Measurements from ENCODE around the gene ZNF57.

ZNF57 gene

DNA sequence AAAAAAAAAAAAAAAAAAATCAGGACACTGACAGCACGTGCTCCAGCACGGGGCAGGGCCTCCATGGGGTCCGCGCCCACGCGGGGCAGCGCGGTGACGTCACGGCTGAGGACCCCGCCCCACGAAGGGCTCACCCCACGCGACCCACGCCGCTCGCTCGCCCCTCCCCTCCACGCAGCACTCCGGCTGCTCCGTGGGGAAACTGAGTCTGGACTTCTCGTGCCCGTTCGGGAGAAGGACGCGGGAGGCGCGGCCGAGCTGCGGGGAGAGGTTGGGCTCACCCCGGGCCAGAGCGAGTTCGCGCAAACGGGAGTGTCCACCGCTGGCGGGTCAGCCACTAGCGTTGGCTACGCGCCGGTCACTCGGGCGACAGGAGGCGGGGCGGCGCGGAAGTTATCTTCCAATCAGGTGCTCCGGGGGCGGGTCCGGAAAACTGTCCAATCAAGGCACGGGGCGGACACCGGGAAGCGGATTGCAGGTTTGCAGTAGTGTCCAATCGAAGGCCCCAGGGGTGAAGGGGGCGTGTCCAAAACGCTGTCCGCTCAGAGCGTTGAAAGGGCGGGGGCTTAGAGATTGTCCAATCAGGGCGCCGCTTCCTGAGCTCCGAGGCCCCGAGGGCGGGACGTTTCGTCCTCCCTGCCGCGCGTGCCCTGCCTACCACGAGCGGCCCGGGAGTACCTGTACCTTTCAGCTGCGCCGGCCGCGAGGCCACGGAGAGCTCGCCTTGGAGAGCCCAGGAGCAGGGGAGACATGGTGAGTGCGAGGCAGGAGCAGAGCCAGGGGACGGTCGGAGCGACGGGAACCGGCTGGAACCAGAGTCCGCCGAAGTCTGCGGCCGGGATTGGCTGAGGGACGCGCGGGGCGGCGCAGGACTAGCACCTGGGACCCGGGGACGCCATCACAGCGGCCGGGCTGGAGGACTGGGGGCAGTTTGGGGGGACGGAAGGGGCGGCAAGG is at the start of gene ZNF57:
TSS of gene ZNF57 (plus strand) at position 633 of the 957 bp plus-strand sequence. CDS start at position 751, 118 bp downstream.
- Histone ChIP-seq H3K4me3 (ENCODE audit: low read length in 2 of 2) (peak within 1 kb of the TSS; percentile 80 to 97), H3K4me1 (ENCODE audit: control insufficient read depth in 2 of 2, insufficient read depth in 2 of 2, low read length in 2 of 2) (peaks cover 4 to 11% of the 10 kb centered on the region in 2 donors), H3K9ac (ENCODE audit: low read depth in 1 of 2, low read length in 2 of 2) (peak within 1 kb of the TSS; percentile 66 to 94), H3K9me3 (ENCODE audit: control insufficient read depth in 2 of 2, low read length in 2 of 2) (no peaks in the 10 kb centered on the region), H3K27ac (ENCODE audit: low read depth in 2 of 2, low read length in 2 of 2) (peak within 1 kb of the TSS; percentile 89 to 97), H3K36me3 (ENCODE audit: control insufficient read depth in 2 of 2, insufficient read depth in 2 of 2, low read length in 2 of 2) (no peaks in the 10 kb centered on the region), H3K27me3 (ENCODE audit: control insufficient read depth in 2 of 2, insufficient read depth in 2 of 2, low read length in 2 of 2) (no peaks in the 10 kb centered on the region)

DNA sequence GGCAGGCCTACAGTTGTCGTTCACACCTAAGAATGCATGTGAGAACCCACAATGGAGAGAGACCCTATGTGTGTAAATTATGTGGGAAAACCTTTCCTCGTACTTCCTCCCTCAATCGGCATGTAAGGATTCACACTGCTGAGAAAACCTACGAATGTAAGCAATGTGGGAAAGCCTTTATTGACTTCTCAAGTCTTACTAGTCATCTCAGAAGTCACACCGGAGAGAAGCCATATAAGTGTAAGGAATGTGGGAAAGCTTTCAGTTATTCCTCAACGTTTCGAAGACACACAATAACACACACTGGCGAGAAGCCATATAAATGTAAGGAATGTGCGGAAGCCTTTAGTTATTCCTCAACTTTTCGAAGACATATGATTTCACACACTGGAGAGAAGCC is 48.1 kb upstream of the ZNF57 start:
- H3K4me1 ChIP-seq (ENCODE audit: control insufficient read depth in 2 of 2, insufficient read depth in 2 of 2, low read length in 2 of 2), result no peaks in the 10 kb centered on the region
- H3K9me3 ChIP-seq (ENCODE audit: control insufficient read depth in 2 of 2, low read length in 2 of 2), result peaks cover 34 to 42% of the 10 kb centered on the region in 2 donors
- H3K36me3 ChIP-seq (ENCODE audit: control insufficient read depth in 2 of 2, insufficient read depth in 2 of 2, low read length in 2 of 2), result peaks cover 32 to 34% of the 10 kb centered on the region in 2 donors

DNA sequence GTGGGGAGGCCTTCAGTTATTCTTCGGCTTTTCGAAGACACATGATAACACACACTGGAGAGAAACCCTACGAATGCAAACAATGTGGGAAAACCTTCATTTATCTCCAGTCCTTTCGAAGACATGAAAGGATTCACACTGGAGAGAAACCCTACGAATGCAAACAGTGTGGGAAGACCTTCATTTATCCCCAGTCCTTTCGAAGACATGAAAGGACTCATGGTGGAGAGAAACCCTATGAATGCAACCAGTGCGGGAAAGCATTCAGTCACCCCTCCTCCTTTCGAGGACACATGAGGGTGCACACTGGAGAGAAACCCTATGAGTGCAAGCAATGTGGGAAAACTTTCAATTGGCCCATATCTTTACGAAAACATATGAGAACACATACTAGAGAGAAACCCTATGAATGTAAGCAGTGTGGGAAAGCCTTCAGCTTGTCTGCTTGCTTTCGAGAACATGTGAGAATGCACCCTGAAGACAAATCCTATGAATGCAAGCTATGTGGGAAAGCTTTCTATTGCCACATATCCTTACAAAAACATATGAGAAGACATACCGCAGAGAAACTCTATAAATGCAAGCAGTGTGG is 47.6 kb upstream of the ZNF57 start:
- Histone ChIP-seq H3K4me3 (ENCODE audit: low read length in 2 of 2) (peak overlapping the region in 1 of 2 donors; percentile 27), H3K27ac (ENCODE audit: low read depth in 2 of 2, low read length in 2 of 2) (no peak overlapping the region), H3K4me1 (ENCODE audit: control insufficient read depth in 2 of 2, insufficient read depth in 2 of 2, low read length in 2 of 2) (no peaks in the 10 kb centered on the region), H3K36me3 (ENCODE audit: control insufficient read depth in 2 of 2, insufficient read depth in 2 of 2, low read length in 2 of 2) (peaks cover 32 to 34% of the 10 kb centered on the region in 2 donors), H3K9ac (ENCODE audit: low read depth in 1 of 2, low read length in 2 of 2) (no peak overlapping the region), H3K9me3 (ENCODE audit: control insufficient read depth in 2 of 2, low read length in 2 of 2) (peaks cover 34 to 42% of the 10 kb centered on the region in 2 donors), H3K27me3 (ENCODE audit: control insufficient read depth in 2 of 2, insufficient read depth in 2 of 2, low read length in 2 of 2) (no peaks in the 10 kb centered on the region)

More for the DNA sequence above, 48.1 kb upstream of the ZNF57 start:
- Histone ChIP-seq H3K9ac (ENCODE audit: low read depth in 1 of 2, low read length in 2 of 2) (no peak overlapping the region), H3K27me3 (ENCODE audit: control insufficient read depth in 2 of 2, insufficient read depth in 2 of 2, low read length in 2 of 2) (no peaks in the 10 kb centered on the region), H3K27ac (ENCODE audit: low read depth in 2 of 2, low read length in 2 of 2) (no peak overlapping the region), H3K4me3 (ENCODE audit: low read length in 2 of 2) (no peak overlapping the region)

DNA sequence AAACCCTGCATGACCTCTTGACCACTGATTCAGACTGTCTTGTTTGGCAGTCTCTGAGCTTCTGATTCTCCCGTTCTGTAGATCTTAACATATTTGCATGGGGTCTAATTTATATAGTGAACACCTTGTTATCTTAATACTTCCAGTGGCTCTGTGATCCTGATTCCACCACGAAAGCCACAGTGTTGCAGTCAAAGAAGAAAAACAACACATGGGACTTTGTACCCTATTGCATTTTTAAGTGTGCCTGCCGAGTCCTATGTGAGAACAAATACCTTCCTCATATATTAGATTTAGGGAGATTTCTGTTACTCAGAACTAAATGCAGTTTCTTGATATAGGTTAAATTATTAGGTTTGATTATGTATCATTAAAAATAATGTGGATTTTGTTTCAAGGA is 45.9 kb upstream of the ZNF57 start:
- Histone ChIP-seq H3K9me3 (ENCODE audit: control insufficient read depth in 2 of 2, low read length in 2 of 2) (peaks cover 36 to 41% of the 10 kb centered on the region in 2 donors), H3K36me3 (ENCODE audit: control insufficient read depth in 2 of 2, insufficient read depth in 2 of 2, low read length in 2 of 2) (peaks cover 32 to 34% of the 10 kb centered on the region in 2 donors), H3K4me3 (ENCODE audit: low read length in 2 of 2) (no peak overlapping the region)

DNA sequence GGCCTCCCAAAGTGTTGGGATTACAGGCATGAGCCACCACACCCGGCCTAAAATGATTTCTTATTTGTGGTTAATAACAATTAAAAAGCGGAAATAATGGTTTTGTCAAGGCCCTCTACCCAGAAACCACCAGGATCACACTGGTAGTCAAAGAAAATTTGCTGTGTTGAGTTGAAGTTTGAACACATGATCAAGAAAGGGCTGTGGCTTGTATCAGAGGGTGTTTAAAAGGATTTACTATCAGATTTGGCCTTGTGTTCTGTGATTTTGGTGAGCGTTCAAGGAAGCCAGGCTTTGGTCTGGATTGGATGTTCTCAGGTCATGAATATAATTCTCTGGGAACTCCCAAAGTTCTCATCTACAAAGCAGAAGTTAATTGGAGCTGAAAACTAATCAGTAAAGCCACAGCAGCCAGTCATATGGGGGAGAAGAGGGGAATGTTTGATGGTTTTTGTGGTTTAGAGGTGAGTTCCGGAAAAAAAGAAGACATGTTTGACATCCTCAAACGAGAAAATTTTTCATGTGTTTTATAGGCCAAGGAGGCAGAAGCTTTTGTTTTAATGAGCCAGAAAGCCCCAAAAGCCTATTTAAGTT is 44.2 kb upstream of the ZNF57 start:
- Histone ChIP-seq H3K27me3 (ENCODE audit: control insufficient read depth in 2 of 2, insufficient read depth in 2 of 2, low read length in 2 of 2) (no peaks in the 10 kb centered on the region), H3K4me1 (ENCODE audit: control insufficient read depth in 2 of 2, insufficient read depth in 2 of 2, low read length in 2 of 2) (no peaks in the 10 kb centered on the region), H3K36me3 (ENCODE audit: control insufficient read depth in 2 of 2, insufficient read depth in 2 of 2, low read length in 2 of 2) (peaks cover 22 to 28% of the 10 kb centered on the region in 2 donors), H3K9ac (ENCODE audit: low read depth in 1 of 2, low read length in 2 of 2) (no peak overlapping the region), H3K27ac (ENCODE audit: low read depth in 2 of 2, low read length in 2 of 2) (no peak overlapping the region), H3K9me3 (ENCODE audit: control insufficient read depth in 2 of 2, low read length in 2 of 2) (peaks cover 31 to 38% of the 10 kb centered on the region in 2 donors), H3K4me3 (ENCODE audit: low read length in 2 of 2) (no peak overlapping the region)

More for the DNA sequence above, 45.9 kb upstream of the ZNF57 start:
- H3K4me1 ChIP-seq (ENCODE audit: control insufficient read depth in 2 of 2, insufficient read depth in 2 of 2, low read length in 2 of 2), result no peaks in the 10 kb centered on the region
- no peaks in the 10 kb centered on the region for H3K27me3 ChIP-seq (ENCODE audit: control insufficient read depth in 2 of 2, insufficient read depth in 2 of 2, low read length in 2 of 2)
- no peak overlapping the region for H3K9ac ChIP-seq (ENCODE audit: low read depth in 1 of 2, low read length in 2 of 2)
- H3K27ac ChIP-seq (ENCODE audit: low read depth in 2 of 2, low read length in 2 of 2), result no peak overlapping the region

DNA sequence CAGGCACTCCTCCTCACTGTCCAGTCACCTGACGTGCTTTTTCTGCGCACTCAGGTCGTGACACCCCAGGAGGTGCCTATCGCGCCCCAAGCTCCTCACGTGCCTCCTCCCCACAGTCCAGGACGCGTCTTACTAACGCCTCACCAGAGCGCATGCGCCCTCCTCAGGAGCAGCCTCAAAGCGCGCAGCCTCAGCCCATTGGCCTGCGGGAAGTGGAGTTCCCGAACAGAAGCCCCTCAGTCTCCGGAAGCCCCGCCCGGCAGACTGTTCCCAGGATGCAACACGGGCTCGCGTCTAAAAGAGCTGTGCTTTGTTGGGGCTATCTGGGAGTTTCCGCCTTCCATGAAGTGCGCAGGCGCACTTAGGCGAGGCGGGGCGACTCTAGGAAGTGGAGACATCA is 41.9 kb upstream of the ZNF57 start:
- Histone ChIP-seq H3K27ac (ENCODE audit: low read depth in 2 of 2, low read length in 2 of 2) (no peak overlapping the region), H3K4me1 (ENCODE audit: control insufficient read depth in 2 of 2, insufficient read depth in 2 of 2, low read length in 2 of 2) (no peaks in the 10 kb centered on the region), H3K9me3 (ENCODE audit: control insufficient read depth in 2 of 2, low read length in 2 of 2) (peaks cover 15 to 20% of the 10 kb centered on the region in 2 donors), H3K27me3 (ENCODE audit: control insufficient read depth in 2 of 2, insufficient read depth in 2 of 2, low read length in 2 of 2) (no peaks in the 10 kb centered on the region), H3K36me3 (ENCODE audit: control insufficient read depth in 2 of 2, insufficient read depth in 2 of 2, low read length in 2 of 2) (peaks cover 0 to 6% of the 10 kb centered on the region in 2 donors), H3K9ac (ENCODE audit: low read depth in 1 of 2, low read length in 2 of 2) (no peak overlapping the region), H3K4me3 (ENCODE audit: low read length in 2 of 2) (no peak overlapping the region)

DNA sequence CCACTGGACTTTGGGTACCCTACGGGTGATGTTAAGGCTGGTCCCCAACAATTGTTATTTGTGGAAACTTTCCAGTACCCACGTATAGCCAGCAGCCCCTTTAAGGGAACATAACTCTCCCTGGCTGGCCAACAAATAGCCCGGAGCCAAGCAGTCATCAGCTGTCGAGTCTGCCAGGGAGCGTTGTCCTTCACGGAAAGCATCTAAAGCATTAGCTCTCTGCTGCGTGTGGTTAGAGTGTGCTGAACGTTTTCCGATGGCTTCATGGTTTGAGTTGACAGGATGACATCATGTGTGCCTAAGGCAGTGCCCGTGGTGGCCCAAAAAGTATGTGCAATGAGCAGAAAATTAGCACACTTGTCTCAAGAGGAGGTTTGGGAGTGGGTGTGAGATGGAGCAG is 36.9 kb upstream of the ZNF57 start:
- peaks cover 1 to 3% of the 10 kb centered on the region in 2 donors for H3K9me3 ChIP-seq (ENCODE audit: control insufficient read depth in 2 of 2, low read length in 2 of 2)
- no peaks in the 10 kb centered on the region for H3K36me3 ChIP-seq (ENCODE audit: control insufficient read depth in 2 of 2, insufficient read depth in 2 of 2, low read length in 2 of 2)
- no peak overlapping the region for H3K27ac ChIP-seq (ENCODE audit: low read depth in 2 of 2, low read length in 2 of 2)
- H3K9ac ChIP-seq (ENCODE audit: low read depth in 1 of 2, low read length in 2 of 2), result no peak overlapping the region
- no peaks in the 10 kb centered on the region for H3K27me3 ChIP-seq (ENCODE audit: control insufficient read depth in 2 of 2, insufficient read depth in 2 of 2, low read length in 2 of 2)
- peaks cover 0 to 4% of the 10 kb centered on the region in 2 donors for H3K4me1 ChIP-seq (ENCODE audit: control insufficient read depth in 2 of 2, insufficient read depth in 2 of 2, low read length in 2 of 2)
- H3K4me3 ChIP-seq (ENCODE audit: low read length in 2 of 2), result no peak overlapping the region

DNA sequence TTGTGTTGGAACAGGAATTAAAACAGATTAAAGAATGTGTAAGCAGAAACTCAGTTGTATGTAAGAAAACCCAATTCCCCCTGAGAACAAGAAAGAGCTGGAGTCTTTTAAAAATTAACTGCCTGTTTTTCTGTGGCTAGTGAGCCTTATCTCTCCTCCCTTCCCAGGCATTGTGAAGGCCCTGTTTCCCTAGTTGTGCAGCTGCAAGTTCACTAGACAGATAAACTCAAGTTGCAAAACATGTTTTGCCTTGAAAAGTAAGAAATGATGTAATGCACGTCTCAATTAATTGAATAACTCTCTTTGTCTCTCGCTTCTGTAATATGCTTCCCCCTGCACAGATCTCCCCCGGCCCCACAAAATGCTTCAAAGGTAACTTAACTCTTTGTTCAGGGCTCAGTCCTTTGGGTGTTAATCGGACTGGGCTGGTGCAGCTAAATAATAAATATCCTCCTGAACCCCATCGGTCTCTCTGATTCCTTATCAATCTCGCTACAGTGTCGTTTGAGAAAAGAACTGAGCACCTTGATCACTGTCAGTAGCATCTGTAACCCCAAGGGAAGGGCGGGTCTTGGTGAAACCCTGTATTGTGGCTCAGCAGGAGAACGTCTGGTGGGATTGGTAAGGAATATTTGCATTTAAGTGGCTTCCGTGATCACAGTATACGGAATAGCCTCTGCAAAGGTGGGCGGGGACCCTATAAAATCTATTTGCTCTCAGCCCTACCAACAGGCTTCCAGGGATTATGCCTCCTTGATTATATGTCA is 35.2 kb upstream of the ZNF57 start:
- H3K9ac ChIP-seq (ENCODE audit: low read depth in 1 of 2, low read length in 2 of 2), result no peak overlapping the region
- H3K36me3 ChIP-seq (ENCODE audit: control insufficient read depth in 2 of 2, insufficient read depth in 2 of 2, low read length in 2 of 2), result no peaks in the 10 kb centered on the region

DNA sequence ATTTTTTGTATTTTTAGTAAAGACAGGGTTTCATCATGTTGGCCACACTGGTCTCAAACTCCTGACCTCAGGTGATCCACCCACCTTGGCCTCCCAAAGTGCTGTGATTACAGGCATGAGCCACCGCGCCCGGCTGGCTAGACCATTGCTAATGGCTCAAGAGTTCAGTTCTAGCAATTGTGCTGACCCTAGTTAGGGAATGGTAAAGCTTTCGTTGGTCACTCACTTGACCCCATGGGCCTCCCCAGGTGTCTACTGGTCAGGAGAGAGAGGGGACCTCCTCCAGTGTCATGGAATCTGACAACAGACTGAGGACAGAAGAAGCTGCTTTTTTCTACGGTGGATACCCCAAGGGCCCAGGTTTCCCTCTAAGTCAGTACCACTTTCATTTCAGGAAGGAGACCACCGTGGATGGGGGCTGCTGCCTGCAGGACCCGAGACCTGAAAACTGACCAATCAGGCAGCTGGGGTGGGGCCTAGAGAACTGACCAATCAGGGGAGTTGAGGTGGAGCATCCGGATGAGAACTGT is 34.2 kb upstream of the ZNF57 start:
- no peaks in the 10 kb centered on the region for H3K9me3 ChIP-seq (ENCODE audit: control insufficient read depth in 2 of 2, low read length in 2 of 2)
- H3K9ac ChIP-seq (ENCODE audit: low read depth in 1 of 2, low read length in 2 of 2), result no peak overlapping the region
- H3K4me1 ChIP-seq (ENCODE audit: control insufficient read depth in 2 of 2, insufficient read depth in 2 of 2, low read length in 2 of 2), result peaks cover 0 to 4% of the 10 kb centered on the region in 2 donors
- no peak overlapping the region for H3K27ac ChIP-seq (ENCODE audit: low read depth in 2 of 2, low read length in 2 of 2)
- H3K36me3 ChIP-seq (ENCODE audit: control insufficient read depth in 2 of 2, insufficient read depth in 2 of 2, low read length in 2 of 2), result no peaks in the 10 kb centered on the region
- H3K27me3 ChIP-seq (ENCODE audit: control insufficient read depth in 2 of 2, insufficient read depth in 2 of 2, low read length in 2 of 2), result no peaks in the 10 kb centered on the region
- H3K4me3 ChIP-seq (ENCODE audit: low read length in 2 of 2), result no peak overlapping the region

More for the DNA sequence above, 35.2 kb upstream of the ZNF57 start:
- Histone ChIP-seq H3K27me3 (ENCODE audit: control insufficient read depth in 2 of 2, insufficient read depth in 2 of 2, low read length in 2 of 2) (no peaks in the 10 kb centered on the region), H3K9me3 (ENCODE audit: control insufficient read depth in 2 of 2, low read length in 2 of 2) (no peaks in the 10 kb centered on the region), H3K4me1 (ENCODE audit: control insufficient read depth in 2 of 2, insufficient read depth in 2 of 2, low read length in 2 of 2) (peaks cover 0 to 4% of the 10 kb centered on the region in 2 donors), H3K27ac (ENCODE audit: low read depth in 2 of 2, low read length in 2 of 2) (no peak overlapping the region), H3K4me3 (ENCODE audit: low read length in 2 of 2) (no peak overlapping the region)
